HG02642 (cell line): ENCODE data around the gene TGM6.

Experiments used
- ATAC-seq: cut with Tn5 transposase; IDR thresholded peaks from one replicate; pipeline ENCODE4 v1.9.1; 2021; ENCODE audit warnings: mild to moderate bottlenecking; ENCODE audit not compliant: unreplicated experiment, poor library complexity

Gene TGM6

GRCh38 chr20:2363187-2363586 is 17.5 kb upstream of the TGM6 start:
- ATAC-seq, result no peak

- no peak for ATAC-seq
Measured at GRCh38 chr20:2363587-2363986, 17.1 kb upstream of the TGM6 start.

- no peak for ATAC-seq
Measured at GRCh38 chr20:2364044-2364443, 16.7 kb upstream of the TGM6 start.

- no peak for ATAC-seq
Measured at GRCh38 chr20:2365091-2365490, 15.6 kb upstream of the TGM6 start.

GRCh38 chr20:2365666-2366065 is 15.0 kb upstream of the TGM6 start:
- ATAC-seq, result no peak

GRCh38 chr20:2368621-2369020 is 12.1 kb upstream of the TGM6 start:
- no peak for ATAC-seq

GRCh38 chr20:2373098-2373497 is 7.6 kb upstream of the TGM6 start:
- ATAC-seq, result no peak

- ATAC-seq, result no peak
Measured at GRCh38 chr20:2374346-2375125, 6.2 kb upstream of the TGM6 start.

GRCh38 chr20:2378893-2379292 is 1.8 kb upstream of the TGM6 start:
- no peak for ATAC-seq

- ATAC-seq, result no peak
Measured at GRCh38 chr20:2379511-2380229, 1.0 kb upstream of the TGM6 start.

- ATAC-seq, result no peak
Measured at GRCh38 chr20:2381303-2381702, 602 bp downstream of the TGM6 start.

GRCh38 chr20:2382833-2383232 is 2.1 kb downstream of the TGM6 start:
- ATAC-seq, result no peak

GRCh38 chr20:2385026-2385425 is 4.3 kb downstream of the TGM6 start:
- ATAC-seq, result no peak

GRCh38 chr20:2385496-2385895 is 4.8 kb downstream of the TGM6 start:
- no peak for ATAC-seq

- ATAC-seq, result no peak
Measured at GRCh38 chr20:2386516-2387179, 5.9 kb downstream of the TGM6 start.

- ATAC-seq, result no peak
Measured at GRCh38 chr20:2387180-2387577, 6.5 kb downstream of the TGM6 start.

- no peak for ATAC-seq
Measured at GRCh38 chr20:2387580-2387979, 6.9 kb downstream of the TGM6 start.

- ATAC-seq, result no peak
Measured at GRCh38 chr20:2390951-2391675, 10.4 kb downstream of the TGM6 start.

GRCh38 chr20:2394411-2395055 is 13.8 kb downstream of the TGM6 start:
- ATAC-seq, result no peak

- no peak for ATAC-seq
Measured at GRCh38 chr20:2395136-2395535, 14.4 kb downstream of the TGM6 start.
